ENCODE data around the gene COBL.

Gene COBL, protein sequence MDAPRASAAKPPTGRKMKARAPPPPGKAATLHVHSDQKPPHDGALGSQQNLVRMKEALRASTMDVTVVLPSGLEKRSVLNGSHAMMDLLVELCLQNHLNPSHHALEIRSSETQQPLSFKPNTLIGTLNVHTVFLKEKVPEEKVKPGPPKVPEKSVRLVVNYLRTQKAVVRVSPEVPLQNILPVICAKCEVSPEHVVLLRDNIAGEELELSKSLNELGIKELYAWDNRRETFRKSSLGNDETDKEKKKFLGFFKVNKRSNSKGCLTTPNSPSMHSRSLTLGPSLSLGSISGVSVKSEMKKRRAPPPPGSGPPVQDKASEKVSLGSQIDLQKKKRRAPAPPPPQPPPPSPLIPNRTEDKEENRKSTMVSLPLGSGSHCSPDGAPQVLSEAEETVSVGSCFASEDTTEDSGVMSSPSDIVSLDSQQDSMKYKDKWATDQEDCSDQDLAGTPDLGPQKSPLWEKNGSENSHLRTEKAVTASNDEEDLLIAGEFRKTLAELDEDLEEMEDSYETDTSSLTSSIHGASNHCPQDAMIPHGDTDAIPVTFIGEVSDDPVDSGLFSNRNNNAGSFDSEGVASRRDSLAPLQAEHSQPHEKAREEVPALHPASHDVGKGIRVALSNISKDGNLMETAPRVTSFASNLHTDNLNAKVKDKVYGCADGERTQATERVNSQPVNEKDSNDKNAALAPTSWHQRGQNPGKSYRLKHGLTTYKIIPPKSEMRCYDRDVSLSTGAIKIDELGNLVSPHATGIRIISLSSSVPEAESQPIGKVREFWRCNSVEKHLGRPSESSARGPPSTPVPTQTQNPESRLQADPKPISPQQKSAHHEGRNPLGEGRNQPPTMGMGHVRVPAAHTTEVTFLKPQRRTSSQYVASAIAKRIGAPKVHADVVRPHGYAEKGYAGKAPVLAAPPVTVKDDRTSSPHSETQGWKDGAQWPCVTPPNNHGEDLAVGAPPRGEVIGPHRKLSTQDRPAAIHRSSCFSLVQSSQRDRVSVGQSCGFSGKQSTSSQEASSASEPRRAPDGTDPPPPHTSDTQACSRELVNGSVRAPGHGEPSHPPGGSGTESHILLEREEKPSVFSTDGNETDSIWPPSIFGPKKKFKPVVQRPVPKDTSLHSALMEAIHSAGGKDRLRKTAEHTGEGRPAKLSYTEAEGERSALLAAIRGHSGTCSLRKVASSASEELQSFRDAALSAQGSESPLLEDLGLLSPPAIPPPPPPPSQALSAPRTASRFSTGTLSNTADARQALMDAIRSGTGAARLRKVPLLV

DNA sequence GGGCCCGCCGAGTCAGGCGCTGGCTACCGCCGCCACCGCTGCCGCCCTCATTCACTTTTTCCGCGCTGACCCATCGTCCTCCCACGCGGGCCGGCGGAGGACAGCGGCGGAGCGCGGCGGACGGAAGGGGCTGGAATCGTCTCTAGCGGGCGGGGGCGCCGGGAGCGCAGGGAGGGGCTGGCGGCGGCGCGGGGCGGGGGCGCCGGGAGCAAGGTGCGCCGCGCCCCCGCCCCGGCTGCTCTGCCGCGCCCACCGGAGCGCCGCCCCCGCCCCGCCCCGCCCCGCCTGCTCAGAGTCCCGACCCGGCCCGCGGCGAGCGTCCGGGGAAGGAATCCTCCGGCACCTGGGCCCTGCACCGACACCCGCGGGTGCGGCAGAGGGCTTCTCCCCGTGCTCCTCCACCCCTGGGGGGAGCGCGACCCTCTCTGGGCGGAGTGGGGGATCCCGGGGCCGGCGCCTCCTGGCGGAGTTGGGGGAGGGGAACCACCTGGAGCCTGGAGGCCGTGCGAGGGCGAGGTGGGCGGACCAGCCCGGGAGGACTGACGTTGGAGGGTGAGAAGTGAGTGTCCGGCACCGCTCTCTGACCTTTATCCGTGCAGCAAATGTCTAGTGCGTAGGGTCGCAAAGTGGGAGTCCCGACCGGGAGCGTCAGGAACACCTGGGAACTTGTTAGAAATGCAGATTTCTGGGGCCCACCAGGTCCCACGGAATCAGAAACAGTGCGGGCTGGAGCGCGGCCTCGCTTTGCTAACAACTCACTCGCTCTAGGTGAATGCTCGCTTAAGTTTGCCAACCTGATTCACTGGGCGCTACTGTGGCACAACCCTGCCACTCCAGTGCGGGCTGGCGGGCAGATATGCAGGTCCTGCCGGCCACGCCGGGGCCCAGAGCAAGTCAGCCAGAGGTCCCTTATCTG lies at the start of gene COBL:
COBL (minus strand) TSS at position 144 of the 916 bp plus-strand sequence. CDS start 176 bp downstream, outside the sequence.
- Histone ChIP-seq H3K4me3 (replicated peaks; ENCODE audit: low read depth, low read length) (no peak within 1 kb of the TSS), H3K27me3 (replicated peaks; ENCODE audit: control insufficient read depth, insufficient read depth, low read length) (no peaks in the 10 kb centered on the region; the same call in 1 of the 2 replicates), H3K36me3 (ENCODE audit: control insufficient read depth, insufficient read depth, low read length) (no peaks in the 10 kb centered on the region)
- TF ChIP-seq, protein P1, sequence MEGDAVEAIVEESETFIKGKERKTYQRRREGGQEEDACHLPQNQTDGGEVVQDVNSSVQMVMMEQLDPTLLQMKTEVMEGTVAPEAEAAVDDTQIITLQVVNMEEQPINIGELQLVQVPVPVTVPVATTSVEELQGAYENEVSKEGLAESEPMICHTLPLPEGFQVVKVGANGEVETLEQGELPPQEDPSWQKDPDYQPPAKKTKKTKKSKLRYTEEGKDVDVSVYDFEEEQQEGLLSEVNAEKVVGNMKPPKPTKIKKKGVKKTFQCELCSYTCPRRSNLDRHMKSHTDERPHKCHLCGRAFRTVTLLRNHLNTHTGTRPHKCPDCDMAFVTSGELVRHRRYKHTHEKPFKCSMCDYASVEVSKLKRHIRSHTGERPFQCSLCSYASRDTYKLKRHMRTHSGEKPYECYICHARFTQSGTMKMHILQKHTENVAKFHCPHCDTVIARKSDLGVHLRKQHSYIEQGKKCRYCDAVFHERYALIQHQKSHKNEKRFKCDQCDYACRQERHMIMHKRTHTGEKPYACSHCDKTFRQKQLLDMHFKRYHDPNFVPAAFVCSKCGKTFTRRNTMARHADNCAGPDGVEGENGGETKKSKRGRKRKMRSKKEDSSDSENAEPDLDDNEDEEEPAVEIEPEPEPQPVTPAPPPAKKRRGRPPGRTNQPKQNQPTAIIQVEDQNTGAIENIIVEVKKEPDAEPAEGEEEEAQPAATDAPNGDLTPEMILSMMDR (IDR thresholded peaks at IDR 0.05; ENCODE audit: insufficient read depth, low read length, poor library complexity, severe bottlenecking), result no peak
- no peak for DNase-seq (ENCODE audit: extremely low read depth, insufficient read length)

DNA sequence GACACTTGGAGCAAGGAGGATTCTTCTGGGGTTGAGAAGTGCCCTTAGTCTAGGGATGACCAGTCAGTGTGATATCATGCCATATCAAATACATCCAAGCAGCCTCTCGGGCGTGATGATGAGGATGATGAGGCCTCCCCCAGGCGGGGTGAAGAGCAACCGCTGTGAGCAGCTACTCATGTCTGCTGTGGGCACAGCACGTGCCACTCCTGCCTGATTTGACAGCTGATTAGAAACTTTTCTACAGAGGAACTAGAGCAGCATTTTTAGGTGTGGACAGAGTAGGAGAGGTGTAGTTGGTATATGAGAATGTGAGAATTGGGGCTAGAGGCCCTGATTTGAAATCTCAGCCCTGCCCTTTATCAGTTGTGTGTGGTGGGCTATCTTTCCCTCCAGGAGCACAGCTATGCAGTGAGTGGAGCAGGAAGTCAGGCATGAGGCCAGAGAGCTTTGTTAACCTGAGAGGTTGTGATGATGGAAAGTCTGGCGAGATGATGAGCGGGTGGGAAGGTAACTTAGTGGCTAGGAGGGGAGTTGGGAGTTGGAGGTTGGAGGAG lies 49.6 kb upstream of the COBL start:
- DNase-seq (ENCODE audit: extremely low read depth, insufficient read length), result no peak
- TF ChIP-seq, protein P1 (IDR thresholded peaks at IDR 0.05; ENCODE audit: insufficient read depth, low read length, poor library complexity, severe bottlenecking), result no peak
- Histone ChIP-seq H3K36me3 (ENCODE audit: control insufficient read depth, insufficient read depth, low read length) (no peaks in the 10 kb centered on the region), H3K4me3 (replicated peaks; ENCODE audit: low read depth, low read length) (no peak overlapping the region), H3K27me3 (replicated peaks; ENCODE audit: control insufficient read depth, insufficient read depth, low read length) (no peaks in the 10 kb centered on the region)

DNA sequence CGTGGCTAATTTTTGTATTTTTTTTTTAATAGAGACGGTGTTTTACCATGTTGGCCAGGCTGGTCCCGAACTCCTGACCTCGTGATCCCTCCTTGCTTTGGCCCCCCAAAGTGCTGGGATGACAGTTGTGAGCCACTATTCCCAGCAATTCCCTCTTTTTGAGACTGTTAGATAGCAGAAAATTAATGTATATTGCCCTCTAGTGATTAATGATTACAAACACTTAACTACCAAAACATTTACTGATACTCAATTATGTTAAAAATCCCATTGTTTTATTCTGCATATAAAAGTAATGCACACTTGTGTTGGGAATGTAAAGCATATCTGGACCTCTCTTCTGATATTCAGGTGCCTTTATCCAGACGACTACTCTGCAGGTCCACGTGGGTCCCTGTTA lies 41.2 kb upstream of the COBL start:
- Histone ChIP-seq H3K4me3 (replicated peaks; ENCODE audit: low read depth, low read length) (no peak overlapping the region), H3K27me3 (replicated peaks; ENCODE audit: control insufficient read depth, insufficient read depth, low read length) (no peaks in the 10 kb centered on the region), H3K36me3 (ENCODE audit: control insufficient read depth, insufficient read depth, low read length) (no peaks in the 10 kb centered on the region)
- no peak for DNase-seq (ENCODE audit: extremely low read depth, insufficient read length)
- TF ChIP-seq, protein P1 (IDR thresholded peaks at IDR 0.05; ENCODE audit: insufficient read depth, low read length, poor library complexity, severe bottlenecking), result no peak

DNA sequence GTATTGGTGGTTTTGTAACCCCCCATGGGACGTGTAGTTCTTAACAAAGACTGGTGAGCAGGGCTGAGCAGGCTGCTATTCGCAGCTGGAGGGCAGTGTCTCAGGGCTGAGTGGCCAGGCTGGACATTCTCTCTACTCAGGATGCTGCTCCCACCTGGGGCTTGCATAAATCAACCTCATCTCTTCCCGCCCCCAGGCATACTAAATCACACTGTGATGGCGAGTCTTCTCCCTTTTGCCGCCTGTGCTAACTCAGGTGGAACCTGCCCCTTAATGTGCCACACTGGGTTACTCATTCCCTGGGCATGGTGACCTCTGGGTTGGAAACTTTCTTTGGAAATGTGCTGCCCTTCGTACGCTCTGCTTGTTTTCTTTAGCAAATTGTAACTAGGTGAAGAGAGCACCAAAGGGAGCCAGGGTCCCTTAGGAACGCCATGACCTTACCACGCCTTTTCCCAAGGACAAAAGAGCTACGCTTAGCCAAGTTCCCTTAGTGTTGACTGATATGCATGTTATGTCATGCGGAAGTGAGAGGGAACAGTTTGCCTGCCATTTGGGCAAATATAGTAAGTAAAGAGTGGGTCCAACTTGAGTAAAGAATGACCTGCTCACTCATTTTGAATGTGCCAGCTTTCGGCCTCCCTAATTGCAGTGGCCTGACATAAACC lies 40.4 kb upstream of the COBL start:
- DNase-seq (ENCODE audit: extremely low read depth, insufficient read length), result no peak
- TF ChIP-seq, protein P1 (IDR thresholded peaks at IDR 0.05; ENCODE audit: insufficient read depth, low read length, poor library complexity, severe bottlenecking), result no peak
- Histone ChIP-seq H3K27me3 (replicated peaks; ENCODE audit: control insufficient read depth, insufficient read depth, low read length) (no peaks in the 10 kb centered on the region), H3K4me3 (replicated peaks; ENCODE audit: low read depth, low read length) (no peak overlapping the region), H3K36me3 (ENCODE audit: control insufficient read depth, insufficient read depth, low read length) (no peaks in the 10 kb centered on the region)

All from GM06990 (cell line).